Smooth muscle cell (in vitro differentiated cells): ENCODE results near the gene SYT5. TPM values are rescaled to one million over a fixed set of nuclear protein-coding genes. Genes with fewer than 3 reads are reported as not detected.
A peak's percentile ranks its signal among the peaks of the same experiment; 100 is the strongest.

Experiments
- DNase-seq: peaks from one replicate; lab custom pipeline; 2025; ENCODE audit not compliant: unreplicated experiment; lab: John Stamatoyannopoulos, UW
- H2AFZ ChIP-seq: fragments of 200-600 bp; sonication (generic); 2 replicates; pipeline ENCODE4 v1.6.0; 2016; ENCODE audit warnings: antibody characterized with exemption, low read depth, mild to moderate bottlenecking
- H3F3A ChIP-seq: fragments of 200-600 bp; sonication (generic); 2 replicates; pipeline ENCODE4 v1.6.0; 2017; ENCODE audit warnings: antibody characterized with exemption, low read depth
- H3K27ac ChIP-seq: fragments of 200-600 bp; sonication (generic); 2 replicates; pipeline ENCODE4 v1.5.1; 2016; ENCODE audit warnings: low read depth, mild to moderate bottlenecking
- H3K27me3 ChIP-seq: fragments of 200-600 bp; sonication (generic); 2 replicates; pipeline ENCODE4 v1.6.1; 2016; ENCODE audit warnings: low read depth, mild to moderate bottlenecking
- H3K36me3 ChIP-seq: fragments of 200-600 bp; sonication (generic); 2 replicates; pipeline ENCODE4 v1.5.1; 2016; ENCODE audit warnings: low read depth
- H3K4me1 ChIP-seq: fragments of 200-600 bp; sonication (generic); 2 replicates; pipeline ENCODE4 v1.5.1; 2016; ENCODE audit warnings: low read depth
- H3K4me2 ChIP-seq: fragments of 200-600 bp; sonication (generic); 2 replicates; pipeline ENCODE4 v1.6.0; 2016; ENCODE audit warnings: mild to moderate bottlenecking
- H3K4me3 ChIP-seq: fragments of 200-600 bp; sonication (generic); 2 replicates; pipeline ENCODE4 v1.5.1; 2016; ENCODE audit warnings: mild to moderate bottlenecking
- H3K79me2 ChIP-seq: fragments of 200-600 bp; sonication (generic); 2 replicates; pipeline ENCODE4 v1.6.0; 2016; ENCODE audit warnings: low read depth, mild to moderate bottlenecking
- H3K9ac ChIP-seq: fragments of 200-600 bp; sonication (generic); 2 replicates; pipeline ENCODE4 v1.6.0; 2016; ENCODE audit warnings: low read depth
- H3K9me3 ChIP-seq: fragments of 200-600 bp; sonication (generic); replicated peaks from 2 replicates; pipeline ENCODE4 v1.5.1; 2016; ENCODE audit warnings: low read depth
- H4K20me1 ChIP-seq: fragments of 200-600 bp; sonication (generic); 2 replicates; pipeline ENCODE4 v1.6.0; 2016; ENCODE audit warnings: low read depth
- CTCF ChIP-seq: fragments of 200-600 bp; sonication (generic); IDR thresholded peaks from 2 replicates; pipeline ENCODE4 v1.5.1; 2017; ENCODE audit warnings: borderline replicate concordance, mild to moderate bottlenecking, antibody characterized with exemption; ENCODE audit not compliant: insufficient read depth, poor library complexity, severe bottlenecking
- WGBS: methylation state at CpG from one replicate; pipeline ENCODE4 v1.1.7; 2016; ENCODE audit warnings: low lambda C conversion rate; 5-methylcytosine and 5-hydroxymethylcytosine counted together
- polyA plus RNA-seq: library from polyadenylated mRNA; unstranded; fragments of >200 nt; fragmentation: Nextera tagmentation; extraction: Ambion mirVana; gene quantifications from 2 replicates; pipeline ENCODE4 v1.2.1, GENCODE V29; 2016
- total RNA-seq: library from RNA; depleted of rRNA; stranded (reverse); fragments of >200 nt; gene quantifications from 2 replicates; pipeline ENCODE4 v1.2.3, GENCODE V29; 2014

The SYT5 gene
- total and polyA plus RNA-seq, 2 experiments from 2014 or later = not detected

- Histone ChIP-seq H3K4me2 (no peak overlapping the region), H4K20me1 (no peaks in the 10 kb centered on the region), H3K36me3 (no peaks in the 10 kb centered on the region), H3K4me3 (no peak overlapping the region), H3K4me1 (no peaks in the 10 kb centered on the region), H3F3A (no peaks in the 10 kb centered on the region), H3K27ac (no peak overlapping the region), H3K79me2 (no peaks in the 10 kb centered on the region), H3K9ac (no peak overlapping the region), H2AFZ (no peak overlapping the region), H3K27me3 (peaks cover 32% of the 10 kb centered on the region), H3K9me3 (no peaks in the 10 kb centered on the region)
- no peak for TF ChIP-seq CTCF
- 67% methylated on average over 18 of the region's 18 CpGs for WGBS
- no peak for DNase-seq
These were observed 21.0 kb downstream of the SYT5 start for GRCh38 chr19:55158848-55159749.

GRCh38 chr19:55158423-55158822 is 21.7 kb downstream of the SYT5 start:
- H4K20me1 ChIP-seq = no peaks in the 10 kb centered on the region
- DNase-seq = no peak
- H3K4me2 ChIP-seq = no peak overlapping the region
- H3K27ac ChIP-seq = no peak overlapping the region
- 53% methylated on average over 4 of the region's 4 CpGs for WGBS
- no peak for TF ChIP-seq CTCF
- no peaks in the 10 kb centered on the region for H3K4me1 ChIP-seq
- H3K9me3 ChIP-seq = no peaks in the 10 kb centered on the region
- H3K4me3 ChIP-seq = no peak overlapping the region
- no peaks in the 10 kb centered on the region for H3F3A ChIP-seq
- no peak overlapping the region for H2AFZ ChIP-seq
- peaks cover 32% of the 10 kb centered on the region for H3K27me3 ChIP-seq
- no peaks in the 10 kb centered on the region for H3K36me3 ChIP-seq
- H3K79me2 ChIP-seq = no peaks in the 10 kb centered on the region
- no peak overlapping the region for H3K9ac ChIP-seq

- no peaks in the 10 kb centered on the region for H3K36me3 ChIP-seq
- H3K4me2 ChIP-seq = peak within 1 kb of the TSS; percentile 80
- H4K20me1 ChIP-seq = no peaks in the 10 kb centered on the region
- H3K4me1 ChIP-seq = no peaks in the 10 kb centered on the region
- no peak within 1 kb of the TSS for H2AFZ ChIP-seq
- WGBS = 64% methylated on average over 25 of the region's 39 CpGs
- no peak for TF ChIP-seq CTCF
- no peaks in the 10 kb centered on the region for H3K9me3 ChIP-seq
- H3K9ac ChIP-seq = no peak within 1 kb of the TSS
- DNase-seq = no peak
- no peaks in the 10 kb centered on the region for H3K79me2 ChIP-seq
- H3K4me3 ChIP-seq = peak within 1 kb of the TSS; percentile 37
- peaks cover 27% of the 10 kb centered on the region for H3K27me3 ChIP-seq
- H3F3A ChIP-seq = no peaks in the 10 kb centered on the region
- H3K27ac ChIP-seq = no peak within 1 kb of the TSS
These were observed 22.8 kb downstream of the SYT5 start, which contains the start of gene TNNI3 for GRCh38 chr19:55157064-55157908. TNNI3 (minus strand) TSS chr19:55157732; CDS start chr19:55157589, 143 bp downstream.
